Measurements from ENCODE around the gene CHMP3.

Gene CHMP3

DNA sequence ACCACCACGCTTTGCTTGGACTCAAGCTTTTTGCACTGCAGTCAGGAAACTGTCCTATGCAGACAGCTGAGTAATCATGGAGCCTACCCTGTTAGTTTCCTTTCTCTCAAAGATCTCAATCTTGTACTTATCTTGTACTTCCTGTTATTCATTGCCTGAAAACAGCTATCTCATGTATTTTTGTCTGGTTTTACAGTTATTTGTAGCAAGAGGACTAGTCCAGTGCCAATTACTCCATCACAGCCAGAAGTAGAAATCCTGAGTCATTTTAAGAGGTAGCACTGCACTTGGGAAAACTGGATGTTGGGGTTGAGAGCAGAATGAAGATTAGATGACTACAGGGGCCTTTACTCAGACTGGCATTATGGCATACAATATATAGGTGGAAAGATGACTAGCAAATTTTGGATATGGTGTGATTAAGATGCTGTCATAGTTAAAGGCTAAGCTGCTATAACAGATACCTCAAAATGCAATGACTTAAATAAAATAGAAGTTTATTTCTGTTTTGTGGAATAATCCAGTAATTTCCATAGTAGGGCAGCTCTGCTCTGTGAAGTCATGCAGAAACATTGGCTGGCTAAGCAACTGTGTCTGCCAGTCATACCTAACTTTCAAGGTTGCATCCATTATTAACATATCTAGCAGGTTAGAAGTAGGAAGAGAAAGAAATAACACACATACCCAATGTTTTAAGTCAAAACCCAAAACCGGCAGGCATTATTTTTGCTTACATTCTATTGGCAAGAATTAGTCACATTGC lies 21.1 kb upstream of the CHMP3 start:
- peak overlapping the region in 5 of 11 experiments; percentile 16 to 75 (median 45); a peak in 8 of 22 replicates for H3K4me2 ChIP-seq
- H3K36me3 ChIP-seq: no peaks in the 10 kb centered on the region
- H3K27me3 ChIP-seq: no peaks in the 10 kb centered on the region
- no peak for TF ChIP-seq Cebpa-rat (IDR thresholded peaks at IDR 0.05)
- H3K27ac ChIP-seq: peak overlapping the region in 6 of 11 experiments; percentile 17 to 77 (median 46); a peak in 10 of 22 replicates
- peaks cover 0 to 2% (median 0%) of the 10 kb centered on the region in 11 experiments; a peak in 2 of 22 replicates for H3K9me3 ChIP-seq (replicated peaks in 1 of 11)
- H3K4me1 ChIP-seq: peaks cover 0 to 20% (median 0%) of the 10 kb centered on the region in 10 experiments; a peak in 8 of 20 replicates
- H3K9ac ChIP-seq: peak overlapping the region in 3 of 11 experiments; percentile 20 to 56 (median 37); a peak in 3 of 22 replicates
- no peak overlapping the region for H3K4me3 ChIP-seq
- H4K20me1 ChIP-seq: no peaks in the 10 kb centered on the region

DNA sequence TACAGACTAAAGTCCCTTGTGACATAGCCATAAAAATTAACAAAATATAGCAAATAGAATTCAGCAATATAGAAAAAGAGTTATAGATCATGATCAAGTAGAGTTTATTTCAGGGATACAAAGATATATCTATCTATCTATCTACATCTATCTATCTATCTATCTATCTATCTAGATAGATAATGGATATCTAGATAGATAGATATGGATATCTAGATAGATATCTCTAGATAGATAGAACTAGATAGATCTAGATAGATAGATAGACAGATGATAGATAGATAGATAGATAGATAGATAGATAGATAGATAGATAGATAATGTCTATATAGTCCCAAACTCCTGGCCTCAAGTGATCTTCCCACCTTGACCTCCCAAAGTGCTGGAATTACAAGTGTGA lies 17.3 kb upstream of the CHMP3 start:
- H3K4me1 ChIP-seq: peaks cover 0 to 20% (median 0%) of the 10 kb centered on the region in 10 experiments; a peak in 8 of 20 replicates
- H4K20me1 ChIP-seq: no peaks in the 10 kb centered on the region

DNA sequence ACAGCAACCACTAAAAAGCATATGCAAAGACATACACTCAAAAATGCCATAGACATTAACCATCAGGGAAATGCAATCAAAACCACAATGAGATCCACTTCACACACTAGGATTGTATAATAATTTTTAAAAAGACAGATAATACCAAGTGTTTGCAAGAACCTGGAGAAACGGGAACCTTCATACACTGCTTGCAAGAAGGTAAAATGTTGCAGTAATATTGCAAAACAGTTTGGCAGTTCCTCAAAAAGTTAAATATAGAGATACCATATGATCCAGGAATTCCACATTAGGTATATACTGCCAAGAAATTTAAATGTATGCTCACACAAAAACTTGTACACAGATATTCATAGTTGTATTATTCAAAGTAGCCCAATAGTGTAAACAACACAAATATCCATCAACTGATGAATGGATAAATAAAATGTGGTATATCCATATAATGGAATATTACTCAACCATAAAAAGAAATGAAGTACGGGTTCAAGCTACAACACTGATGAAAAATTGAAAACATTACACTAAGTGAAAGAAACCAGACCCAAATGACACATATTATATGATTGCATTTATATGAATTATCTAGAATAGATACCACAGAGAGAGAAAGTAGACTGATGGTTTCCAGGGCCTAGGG lies 14.7 kb upstream of the CHMP3 start:
- Histone ChIP-seq H4K20me1 (no peaks in the 10 kb centered on the region), H3K27ac (no peak overlapping the region), H3K36me3 (no peaks in the 10 kb centered on the region), H3K4me3 (no peak overlapping the region), H3K9me3 (replicated peaks in 1 of 11) (peaks cover 4 to 10% (median 8%) of the 10 kb centered on the region in 11 experiments; a peak in 17 of 22 replicates), H3K27me3 (no peaks in the 10 kb centered on the region), H3K4me1 (no peaks in the 10 kb centered on the region), H3K4me2 (no peak overlapping the region), H3K9ac (no peak overlapping the region)
- TF ChIP-seq Cebpa-rat (IDR thresholded peaks at IDR 0.05): no peak

More for the DNA sequence above, 17.3 kb upstream of the CHMP3 start:
- Histone ChIP-seq H3K27me3 (no peaks in the 10 kb centered on the region), H3K4me3 (no peak overlapping the region), H3K27ac (no peak overlapping the region), H3K4me2 (no peak overlapping the region), H3K36me3 (no peaks in the 10 kb centered on the region), H3K9ac (no peak overlapping the region), H3K9me3 (replicated peaks in 1 of 11) (peaks cover 4 to 10% (median 8%) of the 10 kb centered on the region in 11 experiments; a peak in 17 of 22 replicates)
- TF ChIP-seq Cebpa-rat (IDR thresholded peaks at IDR 0.05): no peak

DNA sequence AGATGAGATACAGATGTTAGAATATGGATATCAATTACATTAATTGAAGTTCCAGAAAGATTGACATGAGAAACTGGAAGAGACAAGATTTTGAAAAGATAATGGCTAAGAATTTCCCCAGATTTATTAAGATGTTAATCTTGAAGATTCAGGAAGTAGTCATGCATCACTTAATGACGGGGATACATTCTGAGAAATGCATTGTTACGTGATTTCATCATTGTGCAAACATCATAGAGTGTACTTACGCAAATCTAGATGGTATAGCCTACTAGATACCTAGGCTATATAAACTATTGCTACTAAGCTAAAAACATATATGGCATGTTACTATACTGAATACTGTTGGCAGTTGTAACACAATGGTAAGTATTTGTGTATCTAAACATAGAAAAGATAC lies 6.8 kb upstream of the CHMP3 start:
- Histone ChIP-seq H3K27ac (no peak overlapping the region), H3K9ac (no peak overlapping the region), H3K4me3 (no peak overlapping the region), H4K20me1 (no peaks in the 10 kb centered on the region), H3K36me3 (no peaks in the 10 kb centered on the region), H3K9me3 (replicated peaks in 1 of 11) (peaks cover 0 to 29% (median 18%) of the 10 kb centered on the region in 11 experiments; a peak in 16 of 22 replicates), H3K27me3 (no peaks in the 10 kb centered on the region), H3K4me1 (peaks cover 0 to 14% (median 6%) of the 10 kb centered on the region in 10 experiments; a peak in 7 of 20 replicates), H3K4me2 (no peak overlapping the region)
- no peak for TF ChIP-seq Cebpa-rat (IDR thresholded peaks at IDR 0.05)

DNA sequence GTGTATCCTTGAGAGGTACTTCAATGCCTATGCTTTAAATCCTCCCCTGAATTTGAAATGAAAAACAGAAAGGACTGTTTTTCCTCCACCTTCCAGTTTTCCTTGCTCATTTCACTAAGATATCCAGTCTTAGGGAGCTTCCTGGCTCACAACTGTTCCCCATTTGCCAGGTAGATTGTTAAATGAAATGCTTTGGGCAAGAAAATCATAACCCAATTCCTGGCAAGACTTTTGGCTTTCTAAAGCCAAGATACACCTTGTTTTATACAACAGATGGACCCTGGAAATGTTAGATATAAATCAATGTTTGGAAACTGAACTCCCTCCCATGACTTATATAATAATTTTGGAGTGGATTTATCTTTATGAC lies 3.6 kb upstream of the CHMP3 start:
- no peak overlapping the region for H3K4me3 ChIP-seq
- H3K9me3 ChIP-seq (replicated peaks in 1 of 11): peaks cover 0 to 37% (median 25%) of the 10 kb centered on the region in 11 experiments; a peak in 19 of 22 replicates
- TF ChIP-seq Cebpa-rat (IDR thresholded peaks at IDR 0.05): no peak
- no peak overlapping the region for H3K9ac ChIP-seq
- no peak overlapping the region for H3K27ac ChIP-seq
- no peaks in the 10 kb centered on the region for H3K36me3 ChIP-seq
- H3K4me1 ChIP-seq: peaks cover 10 to 23% (median 16%) of the 10 kb centered on the region in 10 experiments
- no peaks in the 10 kb centered on the region for H3K27me3 ChIP-seq
- H4K20me1 ChIP-seq: no peaks in the 10 kb centered on the region; a peak in 1 of 22 replicates
- no peak overlapping the region for H3K4me2 ChIP-seq

DNA sequence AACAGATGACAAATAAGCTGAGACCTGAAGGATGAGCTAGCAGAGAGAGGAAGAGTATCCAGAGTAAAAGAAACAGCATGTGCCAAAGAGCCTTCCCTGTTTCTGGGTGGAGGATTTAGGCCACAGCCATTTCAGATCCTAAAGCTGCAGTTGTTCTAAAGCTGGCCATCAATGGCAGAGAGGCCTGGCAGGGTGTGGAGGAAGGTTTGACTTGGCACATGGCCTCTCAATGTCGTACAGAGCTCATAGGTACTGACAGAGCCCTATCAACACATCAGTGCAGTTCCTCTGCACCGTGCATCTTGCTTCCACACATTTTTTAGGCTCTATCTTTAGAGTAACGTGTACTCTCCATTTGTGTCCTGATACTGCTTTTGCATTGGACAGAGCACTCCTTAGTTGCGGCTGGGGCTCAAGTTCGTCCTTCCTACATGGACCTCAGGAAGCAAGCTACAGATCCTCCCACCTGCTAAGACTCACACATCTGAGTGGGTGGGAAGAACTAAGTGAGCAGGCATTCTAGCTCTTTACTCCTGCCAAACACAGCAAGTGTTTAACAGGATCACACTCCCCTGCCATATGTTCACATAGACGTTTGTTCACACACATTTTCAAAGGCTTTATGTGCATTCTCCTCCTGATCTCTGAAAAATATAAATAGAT lies 3.0 kb upstream of the CHMP3 start:
- no peak overlapping the region for H3K27ac ChIP-seq
- no peak overlapping the region for H3K4me3 ChIP-seq
- peaks cover 0 to 37% (median 25%) of the 10 kb centered on the region in 11 experiments; a peak in 19 of 22 replicates for H3K9me3 ChIP-seq (replicated peaks in 1 of 11)
- H3K27me3 ChIP-seq: no peaks in the 10 kb centered on the region
- no peak overlapping the region for H3K4me2 ChIP-seq
- no peak for TF ChIP-seq Cebpa-rat (IDR thresholded peaks at IDR 0.05)
- no peak overlapping the region for H3K9ac ChIP-seq
- no peaks in the 10 kb centered on the region; a peak in 2 of 22 replicates for H4K20me1 ChIP-seq
- peaks cover 0 to 3% (median 1%) of the 10 kb centered on the region in 11 experiments; a peak in 6 of 22 replicates for H3K36me3 ChIP-seq
- H3K4me1 ChIP-seq: peaks cover 15 to 28% (median 20%) of the 10 kb centered on the region in 10 experiments

DNA sequence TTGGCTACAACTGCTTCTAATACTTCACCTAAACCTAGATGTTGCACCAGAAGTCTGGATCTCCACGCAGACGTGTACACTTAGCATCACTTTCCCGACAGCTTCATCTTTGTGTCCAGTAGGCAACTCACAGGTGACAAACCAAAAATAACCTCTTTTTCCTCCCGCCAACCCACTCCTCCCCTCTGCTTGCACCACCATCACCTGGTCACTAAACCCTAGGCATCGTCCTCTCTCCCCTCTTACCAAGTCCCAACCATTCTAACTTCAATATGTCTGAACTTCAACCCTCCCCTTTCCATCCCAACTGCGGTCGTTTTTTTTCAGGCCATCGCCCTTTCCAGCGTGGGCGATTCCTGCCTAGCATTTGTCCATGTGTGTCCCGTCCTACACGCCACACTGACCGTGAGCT lies 413 bp upstream of the CHMP3 start:
- Histone ChIP-seq H4K20me1 (peaks cover 0 to 14% (median 6%) of the 10 kb centered on the region in 11 experiments; a peak in 8 of 22 replicates), H3K9ac (peak overlapping the region; percentile 95 to 100 (median 98); a peak in 21 of 22 replicates), H3K4me3 (peak overlapping the region; percentile 70 to 90 (median 76)), H3K36me3 (peaks cover 0 to 27% (median 23%) of the 10 kb centered on the region in 11 experiments; a peak in 16 of 22 replicates), H3K9me3 (replicated peaks in 1 of 11) (peaks cover 5 to 38% (median 22%) of the 10 kb centered on the region in 11 experiments; a peak in 19 of 22 replicates), H3K27ac (peak overlapping the region; percentile 95 to 100 (median 99)), H3K27me3 (no peaks in the 10 kb centered on the region), H3K4me2 (peak overlapping the region; percentile 27 to 95 (median 58)), H3K4me1 (peaks cover 10 to 36% (median 20%) of the 10 kb centered on the region in 10 experiments)
- no peak for TF ChIP-seq Cebpa-rat (IDR thresholded peaks at IDR 0.05)

DNA sequence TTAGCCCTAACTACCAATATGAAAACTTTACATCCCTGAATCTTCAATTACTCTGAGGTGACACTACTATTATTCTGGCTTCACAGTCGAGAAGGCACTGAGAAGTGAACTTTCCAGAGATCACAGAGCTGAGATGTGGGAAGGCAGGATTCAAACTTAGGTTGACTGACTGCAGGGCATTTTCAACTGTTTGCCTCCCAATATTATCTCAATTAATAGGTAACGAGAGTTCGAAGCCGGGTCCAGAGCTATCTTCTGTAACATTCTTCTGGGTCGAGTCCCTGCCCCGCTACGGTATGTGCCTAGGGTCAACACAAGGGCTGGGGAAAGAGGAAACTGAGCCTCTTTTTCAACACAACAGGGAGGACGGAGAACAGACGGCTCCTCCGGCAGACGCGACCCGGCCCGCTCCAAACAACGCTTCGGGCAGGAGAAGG lies 740 bp downstream of the CHMP3 start:
- Histone ChIP-seq H3K36me3 (peaks cover 5 to 34% (median 25%) of the 10 kb centered on the region in 11 experiments; a peak in 17 of 22 replicates), H3K27me3 (no peaks in the 10 kb centered on the region), H3K9ac (peak overlapping the region; percentile 95 to 100 (median 98)), H3K4me2 (peak overlapping the region; percentile 77 to 99 (median 91)), H4K20me1 (peaks cover 0 to 26% (median 13%) of the 10 kb centered on the region in 11 experiments; a peak in 10 of 22 replicates), H3K4me1 (peaks cover 10 to 48% (median 21%) of the 10 kb centered on the region in 10 experiments; a peak in 19 of 20 replicates), H3K27ac (peak overlapping the region; percentile 95 to 100 (median 99)), H3K4me3 (peak overlapping the region; percentile 70 to 90 (median 76)), H3K9me3 (replicated peaks in 1 of 11) (peaks cover 4 to 29% (median 12%) of the 10 kb centered on the region in 11 experiments; a peak in 16 of 22 replicates)
- TF ChIP-seq Cebpa-rat (IDR thresholded peaks at IDR 0.05): no peak
